Right atrium auricular region (tissue), 2 donors: Measurements from ENCODE around the gene DUSP10. TPM values are rescaled to one million over a fixed set of nuclear protein-coding genes. Genes with fewer than 3 reads are reported as not detected.

Experiments
- DNase-seq: peaks from one replicate; pipeline ENCODE4 v3.0.0-alpha.2; 2019; ENCODE audit warnings: low spot score
- H3K27ac ChIP-seq, 2 donors: fragments of 200-600 bp; sonication (generic); 1 replicate in 1 of 2; 2 replicates in 1 of 2; pipeline ENCODE4 v1.5.1; 2016 to 2019
- H3K27me3 ChIP-seq, 2 donors: fragments of 200-600 bp; sonication (generic); one replicate each; pipeline versions ENCODE4 v1.5.1 to v1.6.0; 2017 to 2019
- H3K36me3 ChIP-seq: fragments of 200-600 bp; sonication (generic); one replicate; pipeline ENCODE4 v1.5.1; 2016
- H3K4me1 ChIP-seq, 2 donors: fragments of 200-600 bp; sonication (generic); one replicate each; pipeline versions ENCODE4 v1.5.1 to v1.6.0; 2017 to 2019
- H3K4me3 ChIP-seq, 2 donors: fragments of 200-600 bp; sonication (generic); 1 replicate in 1 of 2; 2 replicates in 1 of 2; pipeline ENCODE4 v1.5.1; 2017 to 2019; ENCODE audit warnings: mild to moderate bottlenecking in 1 of 2, moderate library complexity in 1 of 2
- H3K9me3 ChIP-seq, 2 donors: fragments of 200-600 bp; sonication (generic); one replicate each; pipeline ENCODE4 v1.5.1; 2019
- total RNA-seq, 2 donors: library from RNA; depleted of rRNA; stranded (reverse); fragments of >200 nt; gene quantifications; one replicate each; pipeline ENCODE4 v1.1.0, GENCODE V29; 2016
- TF ChIP-seq, protein P1 (sequence below), 2 donors: fragments of 200-600 bp; sonication (generic); IDR thresholded peaks; one replicate each; pipeline ENCODE4 v1.5.1; 2019; ENCODE audit warnings: antibody characterized with exemption in 2 of 2

The DUSP10 gene
- total RNA-seq, 2 donors from 2014 or later = 3.3 to 6.4 TPM

GRCh38 chr1:221712198-221712684, 29.6 kb downstream of the DUSP10 start:
- Histone ChIP-seq H3K4me3 (no peak overlapping the region), H3K27me3 (no peaks in the 10 kb centered on the region), H3K27ac (no peak overlapping the region), H3K36me3 (no peaks in the 10 kb centered on the region), H3K9me3 (no peaks in the 10 kb centered on the region), H3K4me1 (peaks cover 0 to 52% of the 10 kb centered on the region in 2 donors)
- DNase-seq = no peak
- TF ChIP-seq, protein P1, sequence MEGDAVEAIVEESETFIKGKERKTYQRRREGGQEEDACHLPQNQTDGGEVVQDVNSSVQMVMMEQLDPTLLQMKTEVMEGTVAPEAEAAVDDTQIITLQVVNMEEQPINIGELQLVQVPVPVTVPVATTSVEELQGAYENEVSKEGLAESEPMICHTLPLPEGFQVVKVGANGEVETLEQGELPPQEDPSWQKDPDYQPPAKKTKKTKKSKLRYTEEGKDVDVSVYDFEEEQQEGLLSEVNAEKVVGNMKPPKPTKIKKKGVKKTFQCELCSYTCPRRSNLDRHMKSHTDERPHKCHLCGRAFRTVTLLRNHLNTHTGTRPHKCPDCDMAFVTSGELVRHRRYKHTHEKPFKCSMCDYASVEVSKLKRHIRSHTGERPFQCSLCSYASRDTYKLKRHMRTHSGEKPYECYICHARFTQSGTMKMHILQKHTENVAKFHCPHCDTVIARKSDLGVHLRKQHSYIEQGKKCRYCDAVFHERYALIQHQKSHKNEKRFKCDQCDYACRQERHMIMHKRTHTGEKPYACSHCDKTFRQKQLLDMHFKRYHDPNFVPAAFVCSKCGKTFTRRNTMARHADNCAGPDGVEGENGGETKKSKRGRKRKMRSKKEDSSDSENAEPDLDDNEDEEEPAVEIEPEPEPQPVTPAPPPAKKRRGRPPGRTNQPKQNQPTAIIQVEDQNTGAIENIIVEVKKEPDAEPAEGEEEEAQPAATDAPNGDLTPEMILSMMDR (IDR thresholded peaks at IDR 0.05) = no peak

GRCh38 chr1:221711656-221712055, 30.2 kb downstream of the DUSP10 start:
- no peaks in the 10 kb centered on the region for H3K27me3 ChIP-seq
- H3K9me3 ChIP-seq = no peaks in the 10 kb centered on the region
- TF ChIP-seq, protein P1 (IDR thresholded peaks at IDR 0.05) = no peak
- no peak overlapping the region for H3K4me3 ChIP-seq
- DNase-seq = no peak
- H3K36me3 ChIP-seq = no peaks in the 10 kb centered on the region
- H3K27ac ChIP-seq = no peak overlapping the region
- peaks cover 0 to 46% of the 10 kb centered on the region in 2 donors for H3K4me1 ChIP-seq

GRCh38 chr1:221711063-221711577, 30.8 kb downstream of the DUSP10 start:
- H3K27ac ChIP-seq = peak overlapping the region in 1 of 2 donors; percentile 3
- no peak overlapping the region for H3K4me3 ChIP-seq
- no peaks in the 10 kb centered on the region for H3K27me3 ChIP-seq
- no peaks in the 10 kb centered on the region for H3K9me3 ChIP-seq
- H3K36me3 ChIP-seq = peaks cover under 1% of the 10 kb centered on the region
- H3K4me1 ChIP-seq = peaks cover 0 to 44% of the 10 kb centered on the region in 2 donors
- DNase-seq = no peak
- TF ChIP-seq, protein P1 (IDR thresholded peaks at IDR 0.05) = no peak

DNA sequence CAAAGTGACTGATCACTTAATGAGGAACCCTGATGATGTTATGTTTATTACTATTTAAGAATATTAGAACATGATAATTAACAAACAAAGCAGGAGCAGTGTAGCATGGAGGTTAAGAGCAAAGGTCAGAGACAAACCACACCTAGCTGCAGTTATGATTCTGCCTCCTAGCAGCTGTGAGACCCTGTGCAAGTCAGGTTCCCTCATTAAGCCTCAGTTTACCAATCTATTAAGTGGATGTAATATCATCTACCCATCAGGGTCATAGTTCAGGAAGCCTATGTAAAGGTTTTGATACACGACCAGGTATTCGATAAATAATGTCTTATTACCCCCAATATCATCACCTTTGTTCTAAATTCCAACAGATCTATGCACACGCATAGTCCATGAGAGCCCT, 32.0 kb downstream of the DUSP10 start:
- TF ChIP-seq, protein P1 (IDR thresholded peaks at IDR 0.05) = no peak
- no peaks in the 10 kb centered on the region for H3K27me3 ChIP-seq
- H3K4me1 ChIP-seq = peaks cover 0 to 36% of the 10 kb centered on the region in 2 donors
- H3K36me3 ChIP-seq = peaks cover 13% of the 10 kb centered on the region
- H3K9me3 ChIP-seq = no peaks in the 10 kb centered on the region
- no peak overlapping the region for H3K27ac ChIP-seq
- DNase-seq = no peak
- no peak overlapping the region for H3K4me3 ChIP-seq

GRCh38 chr1:221708987-221709386, 32.9 kb downstream of the DUSP10 start:
- H3K4me1 ChIP-seq = peaks cover 0 to 36% of the 10 kb centered on the region in 2 donors
- TF ChIP-seq, protein P1 (IDR thresholded peaks at IDR 0.05) = no peak
- H3K27ac ChIP-seq = peak overlapping the region in 1 of 2 donors; percentile 47
- H3K27me3 ChIP-seq = no peaks in the 10 kb centered on the region
- no peaks in the 10 kb centered on the region for H3K9me3 ChIP-seq
- no peak overlapping the region for H3K4me3 ChIP-seq
- no peak for DNase-seq
- H3K36me3 ChIP-seq = peaks cover 15% of the 10 kb centered on the region

DNA sequence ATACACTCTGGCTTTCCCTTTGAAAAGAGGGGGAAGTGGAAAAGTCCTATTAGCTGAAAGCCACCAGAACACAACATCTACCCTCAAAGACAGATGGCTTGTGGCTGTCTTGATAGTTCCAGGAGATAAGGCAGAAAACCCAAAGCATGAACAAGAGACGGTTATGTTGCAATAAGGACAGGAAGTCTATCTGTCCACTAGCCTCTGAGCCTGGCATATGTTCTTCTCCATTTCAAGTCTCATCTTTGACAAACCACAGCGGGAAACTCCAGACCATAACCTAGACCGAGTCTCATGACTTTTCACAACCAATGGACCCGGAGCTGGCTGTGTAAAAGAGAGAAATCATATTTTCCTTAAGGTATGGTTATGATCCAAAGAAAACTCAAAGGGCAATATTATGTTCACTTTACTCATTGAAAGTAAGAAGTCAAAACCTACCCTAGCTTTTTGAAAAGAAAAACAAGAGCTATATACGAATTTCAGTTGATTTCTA, 33.8 kb downstream of the DUSP10 start:
- Histone ChIP-seq H3K4me1 (peaks cover 0 to 36% of the 10 kb centered on the region in 2 donors), H3K36me3 (peaks cover 18% of the 10 kb centered on the region), H3K4me3 (no peak overlapping the region), H3K27me3 (no peaks in the 10 kb centered on the region), H3K27ac (no peak overlapping the region), H3K9me3 (no peaks in the 10 kb centered on the region)
- DNase-seq = no peak
- TF ChIP-seq, protein P1 (IDR thresholded peaks at IDR 0.05) = no peak
